DMS114 treated with DMSO at 0.1 percent for 48 hours (cell line): ENCODE data around the gene SMARCC2.
A peak's percentile ranks its signal among the peaks of the same experiment; 100 is the strongest.
"Not testable (repeated sequence)": the region's sequence is repeated elsewhere in the genome, so short reads cannot be mapped to it uniquely, and the experiment has no call there.

Experiments used
- DNase-seq: peaks from one replicate; lab custom pipeline; 2025; ENCODE audit not compliant: unreplicated experiment; lab: John Stamatoyannopoulos, UW

Gene SMARCC2

DNA sequence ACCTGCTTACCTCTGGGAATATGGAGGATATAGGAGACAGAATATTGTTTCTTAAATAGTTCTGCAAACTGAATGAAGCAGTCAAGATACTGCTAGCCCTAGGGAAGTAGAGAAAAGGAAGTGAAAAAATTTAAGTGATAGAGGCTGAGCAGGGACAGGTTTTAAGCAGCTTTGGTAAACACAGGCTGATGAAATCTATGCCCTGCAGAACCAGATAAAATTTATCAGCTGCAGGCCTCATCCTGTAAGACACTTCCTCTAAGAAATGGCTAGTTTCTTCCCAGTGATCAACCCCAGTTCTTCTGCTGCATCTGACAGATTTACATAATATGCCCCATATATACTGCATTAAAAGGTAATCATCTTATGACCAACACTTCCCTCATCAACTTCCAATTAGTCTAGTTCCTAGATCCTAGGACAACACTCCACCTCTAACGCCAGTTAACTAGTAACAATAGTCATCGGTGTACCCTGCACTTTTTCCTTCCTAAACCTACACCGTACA is 62.5 kb downstream of the SMARCC2 start:
- DNase-seq = no peak

DNA sequence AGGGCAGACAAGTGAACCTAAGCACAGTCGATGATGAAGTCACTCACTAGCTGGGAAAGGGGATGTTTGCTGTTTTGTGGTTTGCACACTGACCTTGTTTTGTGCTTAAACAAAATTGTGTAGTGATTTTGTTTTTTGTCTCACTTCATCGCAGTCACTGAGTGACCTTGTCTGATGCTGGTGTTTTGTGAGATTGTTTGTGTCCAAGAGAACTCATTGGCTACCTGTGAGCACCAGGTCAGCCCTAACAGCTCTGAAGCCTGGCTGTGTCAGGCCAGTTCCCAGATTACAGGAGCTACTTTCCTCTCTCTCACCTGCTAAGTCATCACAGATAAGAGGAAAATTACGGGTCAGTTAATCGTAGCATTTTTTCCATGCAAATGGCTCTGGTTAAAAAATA is 65.2 kb downstream of the SMARCC2 start:
- DNase-seq = no peak

DNA sequence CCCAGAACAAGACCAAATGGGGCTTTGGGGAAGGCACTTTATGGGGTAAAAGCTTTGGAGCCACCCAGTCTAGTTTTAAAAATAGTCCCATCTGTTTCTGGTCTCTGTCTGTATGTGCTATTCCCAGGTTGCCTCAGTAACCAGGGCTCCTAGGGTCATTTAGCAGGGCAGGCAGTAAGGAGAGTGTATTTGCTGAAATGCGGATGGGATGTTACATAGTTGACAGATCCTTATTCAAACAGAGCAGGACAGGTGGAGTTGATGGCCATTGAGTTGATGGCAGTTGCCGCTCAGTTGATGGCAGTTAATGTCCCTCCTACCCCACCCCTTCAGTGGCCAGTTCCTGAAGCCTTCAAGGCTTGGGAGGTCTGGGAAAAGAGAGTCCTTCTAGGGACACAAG is 66.6 kb downstream of the SMARCC2 start:
- DNase-seq = no peak

DNA sequence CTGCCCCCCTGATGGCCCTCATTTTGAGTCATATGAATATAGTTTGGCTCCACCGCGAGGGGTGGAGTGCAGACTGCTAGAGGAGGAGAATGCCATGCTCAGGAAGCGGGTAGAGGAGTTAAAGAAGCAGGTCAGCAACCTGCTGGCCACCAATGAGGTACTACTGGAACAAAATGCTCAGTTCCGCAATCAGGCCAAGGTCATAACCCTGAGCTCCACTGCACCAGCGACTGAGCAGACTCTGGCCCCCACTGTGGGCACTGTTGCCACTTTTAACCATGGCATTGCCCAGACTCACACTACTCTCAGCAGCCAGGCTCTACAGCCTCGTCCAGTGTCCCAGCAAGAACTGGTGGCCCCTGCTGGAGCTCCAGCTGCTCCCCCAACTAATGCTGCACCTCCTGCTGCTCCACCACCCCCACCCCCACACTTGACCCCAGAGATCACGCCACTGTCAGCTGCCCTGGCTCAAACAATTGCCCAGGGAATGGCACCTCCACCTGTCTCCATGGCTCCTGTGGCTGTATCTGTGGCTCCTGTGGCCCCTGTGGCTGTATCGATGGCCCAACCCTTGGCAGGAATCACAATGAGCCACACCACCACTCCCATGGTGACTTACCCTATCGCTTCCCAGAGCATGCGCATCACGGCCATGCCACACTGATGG is 67.9 kb downstream of the SMARCC2 start:
- DNase-seq = no peak

DNA sequence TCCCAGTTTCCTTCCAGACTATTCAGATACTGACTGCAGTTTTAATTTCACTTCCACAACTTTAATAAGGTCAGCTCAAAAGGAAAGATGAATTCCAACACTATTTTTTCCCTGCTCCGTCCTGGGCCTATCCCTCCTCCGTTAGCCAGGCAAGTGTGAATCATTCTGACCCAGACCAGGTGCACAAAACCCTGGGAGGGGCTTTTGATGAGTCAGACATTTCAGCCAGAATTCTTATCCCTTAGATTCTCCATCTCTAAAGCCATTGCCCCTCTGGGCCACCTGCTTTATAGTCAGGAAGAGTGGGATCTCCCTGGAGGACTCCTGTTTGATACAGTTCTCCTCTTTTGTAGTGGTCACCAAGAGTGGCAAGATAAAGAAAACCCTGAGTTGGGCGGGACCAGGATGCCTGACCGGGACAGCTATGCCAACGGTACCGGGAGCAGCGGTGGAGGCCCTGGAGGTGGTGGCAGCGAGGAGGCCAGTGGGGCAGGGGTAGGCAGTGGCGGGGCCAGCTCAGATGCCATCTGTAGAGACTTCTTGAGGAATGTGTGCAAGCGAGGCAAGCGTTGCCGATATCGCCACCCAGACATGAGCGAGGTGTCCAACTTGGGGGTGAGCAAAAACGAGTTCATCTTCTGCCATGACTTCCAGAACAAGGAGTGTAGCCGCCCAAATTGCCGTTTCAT is 69.0 kb downstream of the SMARCC2 start:
- no peak for DNase-seq

DNA sequence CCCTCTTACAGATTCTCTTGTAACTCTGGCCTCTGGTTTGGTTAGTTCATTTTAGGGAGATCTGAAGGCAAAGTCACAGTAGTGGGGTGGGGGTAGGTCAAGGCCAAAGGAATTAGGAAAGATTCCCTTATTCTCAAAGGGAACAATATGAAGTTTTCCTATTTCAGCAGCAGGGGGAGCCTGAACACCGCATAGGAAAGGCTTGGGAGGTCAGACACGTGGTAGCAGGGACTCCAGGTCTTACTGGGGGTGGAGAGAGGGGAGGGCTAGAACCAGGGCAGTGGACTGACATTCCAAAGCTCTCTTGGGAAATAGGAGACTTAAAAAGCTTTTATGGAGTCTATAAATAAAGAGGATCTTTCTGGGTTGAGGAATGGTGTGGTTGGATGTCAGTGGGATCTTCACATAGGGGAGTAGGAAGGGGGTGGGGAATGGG is 69.9 kb downstream of the SMARCC2 start:
- DNase-seq = peak; percentile 82

DNA sequence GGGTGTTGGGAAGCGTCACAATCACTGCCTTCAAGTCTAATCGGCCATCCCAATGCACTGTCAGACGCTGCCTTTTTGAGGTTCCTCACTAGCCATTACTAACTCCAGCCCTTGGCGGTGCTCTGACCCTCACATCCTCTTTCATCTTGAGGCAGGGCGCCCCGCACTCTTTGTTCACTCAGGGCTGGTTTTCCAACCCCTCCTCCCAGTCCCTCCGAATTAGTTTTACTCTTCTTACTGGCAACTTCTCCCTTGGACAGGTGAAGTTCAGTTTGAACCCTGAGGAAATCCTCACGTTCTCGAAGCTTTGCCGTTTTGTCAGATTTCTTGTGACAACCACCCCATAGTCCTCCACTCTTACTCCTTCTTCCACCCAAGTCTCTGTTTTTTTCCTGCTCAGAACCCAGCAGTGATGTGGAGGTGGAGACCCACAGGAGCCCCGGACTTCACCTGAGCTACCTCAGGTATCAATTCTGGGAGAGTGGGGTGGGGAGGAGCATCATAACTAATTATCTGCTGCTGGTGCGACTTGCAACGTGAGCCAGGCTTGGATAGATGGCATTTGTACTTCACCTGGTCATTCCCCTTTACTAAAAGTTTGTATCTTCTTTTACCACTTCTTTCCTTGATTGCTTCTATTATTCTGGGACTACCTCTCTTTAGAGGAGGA is 70.5 kb downstream of the SMARCC2 start:
- DNase-seq = peak; percentile 65

DNA sequence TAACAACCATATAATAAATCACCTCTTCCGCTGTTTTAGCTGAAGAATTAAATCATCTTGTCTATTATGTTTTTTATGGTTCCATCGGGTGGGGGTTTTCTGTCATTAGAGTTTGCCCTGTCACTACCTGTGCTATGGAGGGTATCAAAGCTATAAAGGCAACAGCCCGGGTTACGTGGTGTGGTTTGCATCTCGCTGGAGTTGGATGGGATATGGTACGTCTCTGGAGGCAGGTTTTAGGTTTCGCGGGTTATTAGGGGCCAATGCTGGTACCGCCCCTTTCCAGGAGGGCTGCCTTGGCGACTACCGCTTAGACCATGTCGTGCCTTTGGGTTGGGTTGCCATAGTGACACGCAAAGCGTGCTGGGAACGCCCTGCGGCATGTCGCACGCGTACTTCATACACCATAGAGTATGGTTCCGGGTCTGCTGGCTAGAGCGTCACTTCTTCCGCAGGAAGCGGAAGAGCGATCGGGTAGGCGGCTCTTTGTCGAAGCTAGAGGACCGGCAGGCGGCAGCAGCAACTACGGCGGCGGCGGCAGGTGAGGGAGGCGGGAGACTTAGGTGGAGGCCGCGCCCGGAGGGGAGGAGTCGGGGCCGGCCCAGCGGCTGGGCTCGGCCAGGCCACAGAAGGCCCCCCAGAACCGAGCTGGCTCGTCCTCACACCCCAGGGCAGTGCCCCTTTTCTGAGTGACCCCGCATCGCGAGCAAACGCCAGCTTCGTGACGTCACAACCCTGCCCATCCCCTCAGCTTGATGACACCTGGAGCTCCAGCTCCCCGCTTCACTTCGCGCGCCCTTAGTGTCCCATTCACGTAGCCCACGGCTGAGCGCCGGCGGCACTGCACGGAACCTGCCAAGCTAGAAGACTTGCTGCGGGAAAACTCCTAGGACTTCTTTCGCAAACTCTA is 71.2 kb downstream of the SMARCC2 start, which contains the start of gene ZC3H10:
TSS of gene ZC3H10 (plus strand) at position 489 of the 910 bp plus-strand sequence. CDS start 2,297 bp downstream, outside the sequence.
- peak; percentile 99 for DNase-seq

DNA sequence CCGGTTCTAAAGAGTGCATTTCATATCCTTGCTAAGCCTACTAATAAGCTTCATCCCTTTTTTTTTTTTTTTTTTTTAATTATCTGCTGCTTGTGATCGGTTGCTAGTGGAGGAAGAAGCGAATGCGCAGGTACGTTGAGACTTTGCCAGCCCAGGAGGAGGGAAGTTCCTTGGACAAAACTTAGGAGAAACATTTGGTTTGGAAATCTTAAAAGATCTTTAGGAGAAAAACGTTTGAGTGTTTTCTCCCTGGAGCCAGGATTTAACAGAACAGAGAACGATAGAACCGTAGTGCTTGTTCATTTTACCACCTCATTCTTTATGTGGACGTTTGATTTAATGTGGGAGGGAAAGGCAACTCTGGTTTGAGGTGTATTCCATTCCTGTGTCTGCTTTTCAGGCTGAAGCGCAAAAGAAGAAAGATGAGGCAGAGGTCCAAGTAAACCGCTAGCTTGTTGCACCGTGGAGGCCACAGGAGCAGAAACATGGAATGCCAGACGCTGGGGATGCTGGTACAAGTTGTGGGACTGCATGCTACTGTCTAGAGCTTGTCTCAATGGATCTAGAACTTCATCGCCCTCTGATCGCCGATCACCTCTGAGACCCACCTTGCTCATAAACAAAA is 72.1 kb downstream of the SMARCC2 start:
- DNase-seq = not testable (repeated sequence)

DNA sequence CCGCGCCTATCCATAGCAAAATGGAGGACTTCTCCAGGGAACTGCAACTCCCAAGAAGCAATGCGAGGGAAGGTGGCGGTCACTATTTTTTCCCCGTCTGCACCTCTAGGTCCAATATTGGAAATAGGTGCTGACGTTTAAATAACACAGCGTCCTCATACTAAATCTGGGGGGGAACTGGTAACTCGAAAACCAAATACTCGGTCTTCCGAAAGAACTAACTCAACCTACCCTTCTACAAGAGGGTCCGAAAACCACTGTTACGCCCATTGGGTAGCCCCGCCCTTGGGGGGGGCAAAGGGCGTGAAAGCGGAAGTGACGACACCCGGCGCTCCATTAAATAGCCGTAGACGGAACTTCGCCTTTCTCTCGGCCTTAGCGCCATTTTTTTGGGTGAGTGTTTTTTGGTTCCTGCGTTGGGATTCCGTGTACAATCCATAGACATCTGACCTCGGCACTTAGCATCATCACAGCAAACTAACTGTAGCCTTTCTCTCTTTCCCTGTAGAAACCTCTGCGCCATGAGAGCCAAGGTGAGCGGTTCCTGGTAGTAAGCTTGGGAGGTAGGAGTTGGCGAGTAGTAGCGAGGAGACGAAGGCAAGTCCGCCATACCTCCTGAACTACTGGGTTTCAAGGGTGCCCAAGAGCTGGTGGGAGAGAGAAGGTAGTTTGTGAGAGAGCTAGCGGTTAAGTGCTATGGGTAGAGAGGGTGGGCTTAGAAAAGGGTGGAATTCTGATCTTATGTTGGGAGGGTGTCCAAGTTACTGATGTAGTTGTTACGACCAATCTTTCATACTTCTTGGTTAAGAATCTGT is 72.8 kb downstream of the SMARCC2 start, which contains the start of gene RPL41:
TSS of gene RPL41 (plus strand) at position 367 of the 815 bp plus-strand sequence.
- DNase-seq = peak; percentile 91

DNA sequence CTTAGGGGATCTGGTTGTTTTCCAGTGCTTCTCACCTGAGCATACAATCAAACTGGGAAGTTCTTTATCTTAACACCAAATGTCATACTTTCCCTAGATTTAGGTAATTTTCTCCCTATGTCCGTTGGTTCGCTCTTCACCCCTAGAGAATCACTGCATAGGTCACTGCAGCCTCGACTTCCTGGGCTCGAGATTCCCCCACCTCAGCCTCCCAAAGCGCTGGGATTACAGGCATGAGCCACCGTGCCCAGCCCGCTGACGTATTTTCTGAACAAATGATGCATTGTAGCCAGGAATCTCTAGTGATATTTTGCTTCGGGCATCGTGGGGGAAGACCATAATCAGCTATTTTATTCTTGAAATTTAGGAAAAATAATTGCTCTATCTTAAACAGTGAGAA is 74.0 kb downstream of the SMARCC2 start:
- no peak for DNase-seq

DNA sequence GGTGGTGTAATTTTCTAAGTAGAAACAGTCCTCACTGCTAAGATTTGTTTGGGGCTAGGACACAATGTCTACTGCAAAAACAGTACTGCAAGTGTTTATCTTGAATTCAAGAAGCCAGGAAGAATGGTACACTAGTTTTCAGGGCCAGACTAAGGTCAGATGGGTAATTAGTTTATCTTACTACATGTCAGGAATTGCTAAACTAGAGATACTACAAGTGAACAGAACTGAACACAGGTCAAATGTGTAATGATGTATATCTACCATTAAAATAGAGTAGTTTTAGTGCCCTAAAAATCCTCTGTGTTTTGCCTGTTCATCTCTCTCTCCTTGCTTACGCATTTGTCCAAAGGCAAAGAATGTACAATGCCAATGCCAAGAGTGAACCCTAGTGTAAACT is 75.2 kb downstream of the SMARCC2 start:
- no peak for DNase-seq
